GM18867 (cell line): Measurements from ENCODE around the gene GNG12.

ENCODE experiments used
- ATAC-seq: cut with Tn5 transposase; IDR thresholded peaks from one replicate; pipeline ENCODE4 v1.9.1; 2021; ENCODE audit warnings: mild to moderate bottlenecking, moderate library complexity; ENCODE audit not compliant: unreplicated experiment

GNG12 gene

DNA sequence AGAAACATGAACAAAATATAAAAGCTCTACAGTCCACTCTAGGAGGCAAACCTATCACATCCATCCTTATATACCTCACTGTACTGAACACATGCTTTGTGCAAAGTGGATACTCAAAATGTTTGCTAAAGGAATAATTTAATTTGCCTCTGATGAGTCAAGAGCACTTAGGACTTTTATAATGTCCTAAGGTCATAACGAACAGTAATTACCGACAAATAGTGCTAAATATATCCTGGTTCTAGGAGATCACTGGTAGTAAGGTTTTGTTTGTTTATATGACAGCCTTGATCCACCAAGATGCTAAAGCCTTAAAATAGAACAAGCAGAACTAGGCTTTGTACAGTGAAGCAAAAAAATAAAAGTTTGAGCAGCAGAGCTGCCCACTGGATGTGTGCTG lies 77.6 kb downstream of the GNG12 start:
- no peak for ATAC-seq

GRCh38 chr1:67755160-67755559 lies 78.1 kb downstream of the GNG12 start:
- ATAC-seq = peak; percentile 17

DNA sequence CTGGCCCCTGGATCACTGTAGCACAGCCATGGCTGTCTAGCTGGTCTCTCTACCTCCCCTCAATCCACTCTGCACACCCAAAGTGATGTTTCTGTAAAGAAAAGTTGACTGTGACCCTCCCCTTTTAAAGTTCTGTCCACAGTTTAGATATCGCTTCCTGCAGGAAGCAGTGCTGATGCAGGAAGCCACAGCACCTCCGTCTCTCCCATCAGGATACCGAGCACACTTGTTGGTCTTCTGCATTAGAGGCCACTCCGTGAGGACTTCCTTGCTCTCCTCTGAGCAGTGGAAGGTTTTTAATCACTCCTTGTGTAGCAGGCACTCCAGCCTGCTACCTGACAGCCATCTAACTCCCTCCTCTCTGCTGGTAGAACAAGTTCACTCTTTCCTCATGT lies 78.7 kb downstream of the GNG12 start:
- ATAC-seq = no peak

GRCh38 chr1:67753776-67754525 lies 79.3 kb downstream of the GNG12 start:
- no peak for ATAC-seq

DNA sequence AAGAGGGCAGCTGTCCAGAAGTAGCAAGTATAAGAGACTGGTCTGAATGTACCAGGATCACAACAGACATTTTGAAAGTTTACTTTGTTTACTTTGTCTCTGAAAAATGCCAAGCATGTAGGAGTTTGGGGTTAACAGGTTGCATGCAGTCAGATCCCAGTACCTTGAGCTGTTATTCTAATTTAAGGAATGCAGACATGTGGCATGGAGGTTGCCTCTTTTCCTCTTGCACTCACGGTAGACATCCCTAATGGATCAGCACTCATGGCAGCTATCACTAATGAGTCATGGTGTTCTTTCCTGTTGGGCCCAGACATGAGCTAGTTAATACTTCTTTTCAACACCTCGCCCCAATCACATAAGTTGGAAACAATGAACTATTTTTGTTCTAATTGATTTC lies 81.0 kb downstream of the GNG12 start:
- ATAC-seq = no peak

- no peak for ATAC-seq
These were observed 82.6 kb downstream of the GNG12 start for GRCh38 chr1:67750691-67751054.

GRCh38 chr1:67749844-67750690 lies 83.2 kb downstream of the GNG12 start:
- ATAC-seq = no peak

DNA sequence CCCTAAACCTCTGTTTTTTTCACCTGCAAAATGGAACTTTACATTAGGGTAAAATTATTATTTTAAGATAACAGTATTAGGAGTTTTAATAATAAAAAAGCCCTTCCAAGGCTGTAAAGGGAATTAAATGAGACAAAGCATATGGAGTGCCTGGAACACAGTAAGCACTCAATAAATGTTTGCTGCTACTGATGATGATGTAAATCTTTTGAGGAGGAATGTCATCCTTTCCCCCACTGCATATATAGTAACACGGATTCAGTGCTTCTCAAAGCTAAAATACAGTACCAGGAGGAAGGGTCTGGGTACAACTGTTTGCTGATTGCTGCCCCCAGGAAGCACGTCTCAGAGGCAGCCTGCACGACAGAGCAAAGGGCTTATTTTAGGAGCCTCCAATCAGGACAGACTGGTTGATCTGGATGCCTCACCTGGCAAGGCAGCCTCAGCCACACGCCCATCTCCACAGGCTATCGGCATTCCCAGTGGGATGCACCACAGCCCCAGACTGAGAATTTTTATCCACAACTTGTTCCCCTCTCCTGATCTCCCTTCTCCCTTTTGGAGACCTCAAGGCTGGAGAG lies 83.9 kb downstream of the GNG12 start:
- no peak for ATAC-seq

DNA sequence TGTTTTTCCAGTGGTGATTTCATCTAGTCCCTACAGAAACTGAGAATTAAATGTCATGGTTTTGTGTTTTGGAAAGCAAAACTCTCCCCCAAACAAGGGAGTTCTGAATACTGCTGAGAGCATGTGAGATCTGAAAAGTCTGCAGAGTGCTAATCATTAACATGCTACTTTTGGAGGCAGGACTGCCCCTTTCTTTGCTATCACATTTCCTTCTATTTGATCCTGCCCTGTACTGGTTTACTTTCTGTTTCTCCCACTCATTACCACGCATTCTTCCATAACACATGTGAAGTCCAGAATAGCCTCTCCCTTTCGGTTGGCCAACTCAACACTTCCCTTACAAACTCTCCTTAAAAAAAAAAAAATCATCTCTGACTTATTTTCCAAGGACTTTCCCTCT lies 84.6 kb downstream of the GNG12 start:
- peak; percentile 71 for ATAC-seq

- no peak for ATAC-seq
These were observed 85.4 kb downstream of the GNG12 start for GRCh38 chr1:67747671-67748546.

DNA sequence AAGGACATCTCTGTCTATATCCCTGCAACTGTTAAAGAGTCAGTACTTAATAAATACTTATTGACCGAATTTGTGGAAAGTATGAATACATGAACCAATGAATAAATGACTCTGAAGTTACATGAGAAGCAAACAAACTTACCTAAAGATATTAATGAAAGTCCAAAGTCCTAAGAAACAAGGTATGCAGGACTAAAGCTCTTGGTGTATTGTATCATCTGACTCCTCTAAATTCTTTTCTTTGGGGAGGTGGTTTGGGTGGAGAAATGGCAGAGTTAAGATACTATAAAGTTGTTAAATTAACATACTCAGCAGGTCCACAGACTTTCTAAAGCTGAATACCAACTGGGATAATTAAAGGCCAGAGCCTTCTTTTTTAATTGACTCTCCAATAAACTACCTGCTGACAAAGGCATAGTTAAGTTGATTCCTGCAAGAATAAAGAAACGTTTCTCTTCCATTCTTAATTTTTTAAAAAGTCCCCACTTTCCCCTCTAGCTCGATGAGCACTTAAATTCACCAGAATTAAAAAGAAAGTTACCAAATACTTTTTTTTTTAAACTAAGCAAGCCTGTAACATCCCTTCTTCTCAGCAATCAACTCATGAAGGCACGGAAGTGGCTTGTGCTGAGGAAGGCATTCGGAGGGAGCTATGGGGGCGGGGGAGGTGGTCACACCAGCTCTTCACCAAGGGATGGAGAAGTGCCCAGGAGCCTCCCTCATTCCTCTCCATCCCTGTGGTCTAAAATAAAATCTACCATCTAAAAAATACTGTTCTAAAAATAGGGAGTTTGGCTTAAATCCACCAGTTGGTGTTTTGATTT lies 87.2 kb downstream of the GNG12 start:
- ATAC-seq = no peak

- ATAC-seq = no peak
These were observed 90.1 kb downstream of the GNG12 start for GRCh38 chr1:67743072-67743725.

- no peak for ATAC-seq
These were observed 91.5 kb downstream of the GNG12 start for GRCh38 chr1:67741736-67742135.

GRCh38 chr1:67741121-67741520 lies 92.1 kb downstream of the GNG12 start:
- ATAC-seq = no peak

DNA sequence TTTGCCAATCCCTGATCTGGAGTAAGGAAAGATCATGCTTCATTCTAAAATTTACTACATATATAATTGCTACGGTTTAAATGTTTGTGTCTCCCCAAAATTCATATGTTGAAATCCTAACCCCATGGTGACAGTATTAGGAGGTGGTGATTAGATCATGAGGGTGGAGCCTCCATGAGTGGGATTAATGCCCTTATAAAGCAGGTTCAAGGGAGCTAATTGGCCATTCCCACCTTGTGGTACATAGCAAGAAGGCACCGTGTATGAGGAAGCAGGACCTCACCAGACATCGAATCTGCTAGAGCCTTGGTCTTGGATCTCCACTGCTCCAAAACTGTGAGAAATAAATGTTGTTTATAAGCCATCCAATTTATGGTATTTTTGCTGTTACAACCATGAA lies 92.7 kb downstream of the GNG12 start:
- no peak for ATAC-seq

DNA sequence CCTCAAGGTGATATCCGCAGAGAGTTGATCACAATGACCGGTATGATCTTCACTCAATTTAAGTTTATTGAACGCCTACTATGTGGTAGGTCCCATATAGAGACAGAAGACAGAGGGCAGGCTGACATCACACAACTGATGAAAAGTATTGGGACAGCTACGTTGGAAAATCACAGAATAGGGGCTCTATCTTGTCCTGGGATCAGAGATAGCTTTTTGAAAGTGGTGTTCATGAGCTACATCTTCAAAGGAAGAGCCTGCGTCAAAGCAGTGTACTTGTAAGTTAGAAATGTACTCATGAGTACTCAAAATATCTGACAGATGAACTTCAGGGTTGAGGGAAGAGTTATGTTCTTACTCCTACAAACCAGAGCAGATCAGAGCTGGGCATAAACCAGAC lies 93.9 kb downstream of the GNG12 start:
- no peak for ATAC-seq

GRCh38 chr1:67738401-67738800 lies 94.9 kb downstream of the GNG12 start:
- ATAC-seq = no peak

GRCh38 chr1:67737875-67738274 lies 95.4 kb downstream of the GNG12 start:
- ATAC-seq = no peak

DNA sequence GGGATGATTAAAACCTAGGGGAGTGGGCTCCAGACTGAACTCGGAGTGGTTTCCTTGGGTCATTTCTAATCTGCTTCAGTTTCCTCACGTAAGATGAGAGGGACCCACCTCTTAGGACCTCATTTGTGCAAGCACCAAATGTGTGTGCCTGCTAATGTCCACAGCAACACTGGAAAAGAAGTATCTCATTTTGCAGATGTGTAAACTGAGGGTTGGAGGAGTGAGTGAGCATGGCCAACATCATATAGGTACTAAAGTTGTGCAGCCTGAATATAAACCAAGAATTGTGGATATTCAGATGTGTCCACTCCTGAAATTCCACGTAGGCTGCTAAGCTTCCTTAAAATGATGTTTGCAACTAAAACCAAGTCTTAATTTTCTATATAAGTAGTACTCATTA lies 96.5 kb downstream of the GNG12 start:
- ATAC-seq = no peak
